HTERT RPE-1 (cell line): ENCODE data around the gene TOP3A.

ENCODE experiments used
- in situ Hi-C: fragments of 300-500 bp; cut with MboI; formaldehyde crosslinking; loops from 4 replicates; pipeline ENCODE4 v1.14.3; 2020; ENCODE audit warnings: low sequenced_read_pairs

TOP3A gene

DNA sequence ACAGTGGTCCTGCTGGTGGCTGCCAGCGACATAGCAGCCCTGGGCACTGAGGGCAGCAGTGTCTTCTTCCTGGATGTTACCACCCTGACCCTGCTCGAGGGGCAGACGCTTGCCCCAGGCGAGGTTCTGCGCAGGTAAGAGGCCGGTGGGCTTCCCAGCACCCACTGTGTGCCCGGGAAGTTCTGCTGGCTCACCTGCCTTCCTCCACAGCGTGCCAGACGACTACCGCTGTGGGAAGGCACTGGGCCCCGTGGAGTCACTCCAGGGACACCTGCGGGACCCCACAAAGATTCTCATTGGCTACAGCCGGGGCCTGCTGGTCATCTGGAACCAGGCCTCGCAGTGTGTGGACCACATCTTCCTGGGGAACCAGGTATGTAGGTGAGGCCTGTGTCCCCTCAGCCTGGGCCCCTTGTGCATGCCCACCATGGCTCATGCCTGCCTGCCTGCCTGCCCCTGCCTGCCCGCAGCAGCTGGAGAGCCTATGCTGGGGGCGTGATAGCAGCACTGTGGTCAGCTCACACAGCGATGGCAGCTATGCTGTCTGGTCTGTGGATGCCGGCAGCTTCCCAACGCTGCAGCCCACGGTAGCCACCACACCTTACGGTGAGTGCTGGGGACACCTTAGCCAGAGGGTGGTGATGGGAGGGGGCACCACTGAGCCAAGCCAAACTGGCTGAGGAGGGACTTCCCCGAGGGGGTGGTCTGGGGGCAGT, 80.8 kb downstream of the TOP3A start:
- in situ Hi-C loops: no loop called here

GRCh38 chr17:18231164-18231563, 83.6 kb downstream of the TOP3A start:
- in situ Hi-C loops: no loop called here

DNA sequence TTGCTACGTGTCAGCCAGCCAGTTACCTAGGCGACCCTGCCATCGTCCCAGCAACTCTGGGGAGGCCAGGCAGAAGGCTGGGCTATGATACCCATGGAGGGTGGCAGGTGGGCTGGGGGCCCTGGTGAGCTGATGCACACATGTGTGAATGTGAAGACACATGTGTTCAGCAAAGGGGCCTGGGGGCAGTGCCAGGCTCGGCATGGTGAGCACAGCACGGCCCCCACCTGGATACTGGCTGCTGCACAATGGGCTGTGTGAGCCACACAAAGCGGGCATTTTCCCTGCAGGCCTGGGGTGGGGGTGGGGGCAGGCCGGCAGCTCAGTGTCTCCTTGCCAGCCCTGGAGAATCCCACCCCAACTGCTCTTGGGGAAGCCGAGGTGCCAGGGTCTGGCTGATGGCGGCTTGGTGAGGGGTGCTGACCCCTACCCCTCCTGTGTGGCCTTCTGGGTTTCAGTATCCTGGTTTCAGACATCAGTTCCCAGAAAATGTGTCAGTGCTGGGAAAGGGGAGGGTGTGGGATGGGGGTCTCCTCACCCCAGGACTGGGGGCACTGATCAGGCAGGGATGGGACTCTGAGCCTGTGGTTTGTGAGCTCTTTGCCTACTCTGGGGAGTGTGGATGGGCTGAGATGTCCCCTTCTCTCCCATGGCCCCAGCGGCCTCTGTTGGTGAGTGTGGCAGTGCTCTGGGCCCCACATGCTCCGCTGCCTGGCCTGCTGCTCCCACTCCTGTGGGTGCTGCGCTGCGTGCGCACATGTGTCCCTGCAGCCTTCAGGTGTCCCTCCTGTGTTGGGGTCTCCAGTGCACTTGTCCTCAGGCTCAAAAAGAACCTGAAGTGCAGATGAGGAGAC, 84.3 kb downstream of the TOP3A start:
- in situ Hi-C loops: no loop called here

DNA sequence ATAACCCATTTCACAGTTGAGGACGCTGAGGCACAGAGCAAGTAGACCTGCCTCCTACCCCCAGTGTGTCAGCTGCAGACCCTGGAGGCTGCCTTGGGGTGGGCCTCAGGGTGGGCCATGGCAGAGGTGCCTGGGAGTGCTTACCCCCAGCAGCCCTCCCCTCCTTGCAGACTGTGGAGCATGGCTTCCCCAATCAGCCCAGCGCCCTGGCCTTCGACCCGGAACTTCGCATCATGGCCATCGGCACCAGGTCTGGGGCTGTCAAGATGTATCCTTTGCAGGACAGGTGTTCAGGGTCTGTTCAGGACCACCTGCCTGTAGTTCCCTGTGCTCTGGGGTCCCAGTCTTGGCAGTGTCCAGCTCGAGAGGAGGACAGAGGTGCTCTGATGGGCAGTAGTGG, 85.0 kb downstream of the TOP3A start:
- in situ Hi-C loops: no loop called here

DNA sequence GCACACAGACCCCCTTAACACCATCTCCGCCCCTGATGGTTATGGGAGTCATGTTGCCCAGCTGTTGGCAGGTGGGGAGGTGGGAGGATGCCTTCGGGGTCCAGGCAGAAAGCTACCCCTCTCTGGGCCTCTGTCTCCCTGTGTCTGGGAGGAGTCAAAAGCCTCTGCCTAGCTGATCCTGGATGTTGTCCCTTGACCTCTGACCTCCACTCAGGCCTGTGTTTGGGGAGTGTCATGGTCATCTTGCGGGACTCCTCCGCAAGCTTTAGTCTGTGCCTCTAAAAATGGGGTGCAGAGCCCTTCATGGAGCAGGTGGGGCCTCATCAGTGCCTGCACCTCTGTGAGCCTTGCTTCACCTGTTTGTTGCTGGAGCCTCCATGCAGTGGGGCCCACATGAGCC, 85.5 kb downstream of the TOP3A start:
- in situ Hi-C loops: no loop called here

DNA sequence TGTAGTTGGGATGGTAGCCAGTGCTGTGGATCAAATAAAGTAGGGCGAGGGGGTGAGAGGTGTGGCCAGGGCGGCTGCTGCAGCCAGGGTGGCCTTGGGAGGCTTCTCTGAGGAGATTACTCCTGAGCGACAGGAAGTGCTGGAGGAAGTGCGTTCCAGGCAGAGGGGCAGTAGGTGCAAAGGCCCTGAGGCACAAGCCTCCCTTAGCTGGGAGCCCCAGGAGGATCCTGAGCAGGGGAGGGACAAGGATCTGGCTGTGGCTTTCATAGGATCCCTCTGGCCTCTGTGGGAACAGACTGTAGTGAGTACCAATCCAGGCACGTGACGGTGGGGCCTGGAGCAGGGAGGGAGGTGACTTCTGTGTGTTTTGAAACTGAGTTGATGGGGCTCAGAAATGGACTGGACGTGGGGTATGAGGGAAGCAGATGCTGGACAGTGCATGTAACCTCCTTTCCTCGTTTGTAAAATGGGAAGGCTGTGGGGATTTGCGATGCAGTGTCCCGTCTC, 86.6 kb downstream of the TOP3A start:
- in situ Hi-C loops: no loop called here

GRCh38 chr17:18227635-18228034, 87.2 kb downstream of the TOP3A start:
- in situ Hi-C loops: no loop called here

GRCh38 chr17:18226284-18226945, 88.4 kb downstream of the TOP3A start:
- in situ Hi-C loops: no loop called here

DNA sequence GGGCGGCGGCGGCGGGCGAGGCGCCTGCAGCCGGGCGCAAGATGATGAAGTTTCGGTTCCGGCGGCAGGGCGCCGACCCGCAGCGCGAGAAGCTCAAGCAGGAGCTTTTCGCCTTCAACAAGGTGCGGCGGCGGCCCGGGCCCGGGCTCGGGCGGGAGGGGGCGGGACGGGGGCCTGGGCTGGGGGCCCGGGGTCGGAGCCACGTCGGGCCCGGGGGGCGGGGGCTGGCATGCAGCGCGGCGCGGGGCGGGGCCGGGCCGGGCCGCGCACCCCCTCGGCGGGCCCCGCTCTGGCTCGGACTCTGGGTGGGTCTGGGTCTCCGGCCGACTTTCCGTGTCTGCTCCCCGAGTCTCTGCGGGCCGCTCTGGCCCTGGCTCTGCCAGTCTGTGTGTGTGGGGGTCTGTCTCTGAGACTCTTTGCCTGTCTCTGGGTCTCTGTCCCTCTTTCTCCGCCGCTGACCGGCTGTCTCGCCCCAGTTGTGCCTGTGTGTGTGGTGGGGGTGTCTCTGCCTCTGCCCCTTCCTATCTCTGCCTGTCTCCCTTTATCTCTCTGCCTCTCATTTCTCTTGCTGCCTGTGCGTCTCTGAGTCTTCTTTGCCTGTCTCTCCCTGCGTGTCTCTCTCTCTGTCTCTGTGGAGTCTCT, 89.0 kb downstream of the TOP3A start:
- in situ Hi-C loops: no loop called here

DNA sequence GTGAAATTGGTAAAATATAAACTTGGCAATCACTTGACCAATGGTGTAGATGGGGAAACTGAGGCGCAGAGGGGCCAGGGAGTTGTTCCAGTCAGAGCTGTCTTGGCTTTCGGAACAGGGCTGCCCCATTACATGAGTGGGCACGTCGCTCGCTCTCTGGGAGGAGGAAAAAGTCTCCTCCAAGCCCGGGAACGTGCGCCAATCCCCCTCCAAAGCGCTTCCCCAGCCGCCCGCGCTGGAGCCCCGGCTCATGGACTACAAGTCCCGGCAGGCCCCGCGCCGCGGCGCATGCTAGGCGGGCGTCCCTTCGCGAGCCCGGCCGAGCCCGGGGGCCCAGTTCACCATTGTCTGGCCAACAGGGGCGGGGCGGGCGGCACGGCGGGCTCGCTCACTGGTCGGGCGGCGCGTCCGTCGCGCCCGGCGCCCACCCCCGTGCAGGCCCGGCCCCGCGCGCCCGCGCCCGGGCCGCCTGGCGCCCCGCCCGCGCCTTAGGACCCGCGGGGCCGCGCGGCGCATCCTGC, 89.6 kb downstream of the TOP3A start, which contains the start of gene LLGL1:
TSS of gene LLGL1 (plus strand) at position 515 of the 521 bp plus-strand sequence. CDS start 48 bp downstream, outside the sequence.
- in situ Hi-C loops: no loop called here

GRCh38 chr17:18224387-18225120, 90.2 kb downstream of the TOP3A start:
- in situ Hi-C loops: no loop called here

DNA sequence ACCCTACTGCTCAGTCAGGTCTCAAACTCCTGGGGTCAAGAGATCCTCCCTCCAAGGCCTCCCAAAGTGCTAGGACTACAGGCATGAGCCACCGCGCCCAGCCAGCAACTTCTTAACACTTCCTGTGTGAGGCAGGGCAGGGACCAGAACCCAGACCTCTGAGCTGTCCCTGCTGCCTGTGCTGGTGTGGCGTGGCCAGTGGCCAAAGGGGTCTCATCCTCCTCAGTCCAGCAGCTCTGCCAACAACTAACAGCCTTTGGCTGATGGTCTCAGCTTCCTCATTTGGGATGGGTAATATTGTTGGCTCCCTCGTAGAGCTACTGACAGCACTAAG, 90.8 kb downstream of the TOP3A start:
- in situ Hi-C loops: no loop called here
